ENCODE measurements around the gene EYS.
"Not testable (repeated sequence)": the region's sequence is repeated elsewhere in the genome, so short reads cannot be mapped to it uniquely, and the experiment has no call there.

EYS gene

GRCh38 chr6:63864061-63864460, 1843.0 kb downstream of the EYS start:
- DNase-seq: no peak

- no peak for DNase-seq
Measured at GRCh38 chr6:63862486-63863198, 1844.4 kb downstream of the EYS start.

- no peak for DNase-seq
Measured at GRCh38 chr6:63859528-63859927, 1847.5 kb downstream of the EYS start.

GRCh38 chr6:63858691-63859090, 1848.3 kb downstream of the EYS start:
- no peak for DNase-seq

- no peak for DNase-seq
Measured at GRCh38 chr6:63856271-63856670, 1850.8 kb downstream of the EYS start.

GRCh38 chr6:63844287-63844686, 1862.7 kb downstream of the EYS start:
- DNase-seq: no peak

- no peak for DNase-seq
Measured at GRCh38 chr6:63839485-63839884, 1867.5 kb downstream of the EYS start.

GRCh38 chr6:63828678-63829077, 1878.3 kb downstream of the EYS start:
- DNase-seq: not testable (repeated sequence)

- no peak for DNase-seq
Measured at GRCh38 chr6:63824722-63825121, 1882.3 kb downstream of the EYS start.

GRCh38 chr6:63821442-63821841, 1885.6 kb downstream of the EYS start:
- DNase-seq: no peak

GRCh38 chr6:63819831-63820230, 1887.2 kb downstream of the EYS start:
- DNase-seq: no peak

- DNase-seq: no peak
Measured at GRCh38 chr6:63817492-63818050, 1889.5 kb downstream of the EYS start.

- no peak for DNase-seq
Measured at GRCh38 chr6:63816982-63817436, 1890.0 kb downstream of the EYS start.

- DNase-seq: no peak
Measured at GRCh38 chr6:63816401-63816981, 1890.5 kb downstream of the EYS start.

GRCh38 chr6:63814459-63814858, 1892.6 kb downstream of the EYS start:
- no peak for DNase-seq

GRCh38 chr6:63813566-63814120, 1893.4 kb downstream of the EYS start:
- no peak for DNase-seq

- no peak for DNase-seq
Measured at GRCh38 chr6:63808576-63808975, 1898.5 kb downstream of the EYS start.

GRCh38 chr6:63807056-63807455, 1900.0 kb downstream of the EYS start:
- no peak for DNase-seq

GRCh38 chr6:63806573-63806913, 1900.5 kb downstream of the EYS start:
- DNase-seq: no peak

- no peak for DNase-seq
Measured at GRCh38 chr6:63805808-63806572, 1901.0 kb downstream of the EYS start.

GRCh38 chr6:63805345-63805744, 1901.7 kb downstream of the EYS start:
- no peak for DNase-seq

GRCh38 chr6:63804381-63804956, 1902.6 kb downstream of the EYS start:
- DNase-seq: no peak

GRCh38 chr6:63803371-63803770, 1903.7 kb downstream of the EYS start:
- no peak for DNase-seq

All from T-helper 9 cell (primary cell).